Measurements from ENCODE around the gene ATP6V1A.

The ATP6V1A gene

GRCh38 chr3:113812854-113813253 lies 66.0 kb downstream of the ATP6V1A start:
- H3K4me3 ChIP-seq (ENCODE audit: insufficient read depth, low read length, poor library complexity, severe bottlenecking) = no peak overlapping the region
- no peaks in the 10 kb centered on the region for H3K27me3 ChIP-seq (ENCODE audit: low read length)
- H3K9me3 ChIP-seq (ENCODE audit: insufficient read depth, low read length) = no peaks in the 10 kb centered on the region
- H3K27ac ChIP-seq (ENCODE audit: low read depth, low read length) = no peak overlapping the region
- H3K36me3 ChIP-seq (ENCODE audit: low read length) = peaks cover 9% of the 10 kb centered on the region; the same call in 1 of the 2 replicates
- H3F3A ChIP-seq (ENCODE audit: insufficient read depth) = no peaks in the 10 kb centered on the region
- TF ChIP-seq CTCF (IDR thresholded peaks at IDR 0.05; ENCODE audit: insufficient read depth, low read length, poor library complexity, severe bottlenecking) (no peak), EZH2phosphoT487 (conservative IDR thresholded peaks at IDR 0.05; ENCODE audit: low read length) (no peak)
- no peak overlapping the region for H3K9ac ChIP-seq (ENCODE audit: low read length)
- no peaks in the 10 kb centered on the region for H4K20me1 ChIP-seq (ENCODE audit: low read depth, low read length)
- H3K79me2 ChIP-seq (ENCODE audit: insufficient read depth, low read length) = no peaks in the 10 kb centered on the region
- H3K4me2 ChIP-seq (ENCODE audit: low read depth, low read length, poor library complexity, severe bottlenecking) = no peak overlapping the region
- no peak overlapping the region for H2AFZ ChIP-seq (ENCODE audit: low read depth, low read length, severe bottlenecking)
- no peaks in the 10 kb centered on the region for H3K9me2 ChIP-seq (replicated peaks; ENCODE audit: insufficient read depth, low read length)

- Histone ChIP-seq H2AFZ (ENCODE audit: low read depth, low read length, severe bottlenecking) (no peak overlapping the region), H3K9me2 (replicated peaks; ENCODE audit: insufficient read depth, low read length) (no peaks in the 10 kb centered on the region), H3K79me2 (ENCODE audit: insufficient read depth, low read length) (no peaks in the 10 kb centered on the region), H3K4me2 (ENCODE audit: low read depth, low read length, poor library complexity, severe bottlenecking) (no peak overlapping the region), H3K27ac (ENCODE audit: low read depth, low read length) (no peak overlapping the region), H3K27me3 (ENCODE audit: low read length) (no peaks in the 10 kb centered on the region), H3K9me3 (ENCODE audit: insufficient read depth, low read length) (no peaks in the 10 kb centered on the region), H3K4me3 (ENCODE audit: insufficient read depth, low read length, poor library complexity, severe bottlenecking) (no peak overlapping the region), H4K20me1 (ENCODE audit: low read depth, low read length) (no peaks in the 10 kb centered on the region), H3F3A (ENCODE audit: insufficient read depth) (no peaks in the 10 kb centered on the region), H3K9ac (ENCODE audit: low read length) (no peak overlapping the region), H3K36me3 (ENCODE audit: low read length) (no peaks in the 10 kb centered on the region)
- TF ChIP-seq CTCF (IDR thresholded peaks at IDR 0.05; ENCODE audit: insufficient read depth, low read length, poor library complexity, severe bottlenecking) (no peak), EZH2phosphoT487 (conservative IDR thresholded peaks at IDR 0.05; ENCODE audit: low read length) (no peak)
Measured at GRCh38 chr3:113819866-113820265, 73.0 kb downstream of the ATP6V1A start.

- H3K4me3 ChIP-seq (ENCODE audit: insufficient read depth, low read length, poor library complexity, severe bottlenecking) = no peak overlapping the region
- no peaks in the 10 kb centered on the region for H3K9me3 ChIP-seq (ENCODE audit: insufficient read depth, low read length)
- TF ChIP-seq EZH2phosphoT487 (conservative IDR thresholded peaks at IDR 0.05; ENCODE audit: low read length) (no peak), CTCF (IDR thresholded peaks at IDR 0.05; ENCODE audit: insufficient read depth, low read length, poor library complexity, severe bottlenecking) (no peak)
- H3K9ac ChIP-seq (ENCODE audit: low read length) = no peak overlapping the region
- H3K27me3 ChIP-seq (ENCODE audit: low read length) = no peaks in the 10 kb centered on the region
- no peaks in the 10 kb centered on the region for H3K36me3 ChIP-seq (ENCODE audit: low read length)
- peaks cover 6% of the 10 kb centered on the region for H3F3A ChIP-seq (ENCODE audit: insufficient read depth)
- no peak overlapping the region for H2AFZ ChIP-seq (ENCODE audit: low read depth, low read length, severe bottlenecking)
- H3K79me2 ChIP-seq (ENCODE audit: insufficient read depth, low read length) = no peaks in the 10 kb centered on the region
- H3K27ac ChIP-seq (ENCODE audit: low read depth, low read length) = no peak overlapping the region
- no peaks in the 10 kb centered on the region for H4K20me1 ChIP-seq (ENCODE audit: low read depth, low read length)
- no peaks in the 10 kb centered on the region for H3K9me2 ChIP-seq (replicated peaks; ENCODE audit: insufficient read depth, low read length)
- no peak overlapping the region for H3K4me2 ChIP-seq (ENCODE audit: low read depth, low read length, poor library complexity, severe bottlenecking)
Measured at GRCh38 chr3:113825090-113825489, 78.3 kb downstream of the ATP6V1A start.
